WTC11 (cell line): ENCODE measurements around the gene EXOSC5. TPM values are rescaled to one million over a fixed set of nuclear protein-coding genes. Genes with fewer than 3 reads are reported as not detected.

Experiments
- ATAC-seq: fragments of 200-7000 bp; cut with Tn5 transposase; 2 replicates; pipeline ENCODE4 v1.10.0; 2021; ENCODE audit warnings: mild to moderate bottlenecking, moderate library complexity
- CTCF ChIA-PET: fragments of 300-600 bp; sonication (Branson Sonifier 250); formaldehyde crosslinking; loops from one replicate; lab custom pipeline; 2021; ENCODE audit warnings: antibody characterized with exemption; lab: Charles Lee
- POLR2A ChIA-PET: fragments of 350-600 bp; sonication (Branson Sonifier 250); formaldehyde crosslinking; loops from one replicate; lab custom pipeline; 2021; ENCODE audit warnings: antibody characterized with exemption; lab: Charles Lee
- DNase-seq: peaks from one replicate; pipeline ENCODE4 v3.0.0; 2021; ENCODE audit warnings: low spot score
- H3K27ac Mint-ChIP-seq: 2 replicates; pipeline ENCODE4 v1.8.0; 2021; ENCODE audit warnings: mixed read lengths
- H3K27me3 Mint-ChIP-seq: 2 replicates; pipeline ENCODE4 v1.8.0; 2021; ENCODE audit warnings: low read depth, mild to moderate bottlenecking, moderate library complexity, mixed read lengths
- H3K36me3 Mint-ChIP-seq: 2 replicates; pipeline ENCODE4 v1.8.0; 2021; ENCODE audit warnings: mixed read lengths
- H3K4me1 Mint-ChIP-seq: 2 replicates; pipeline ENCODE4 v1.8.0; 2022; ENCODE audit warnings: mixed read lengths
- H3K4me3 Mint-ChIP-seq: 2 replicates; pipeline ENCODE4 v1.8.0; 2021; ENCODE audit warnings: mild to moderate bottlenecking, moderate library complexity, mixed read lengths
- H3K9me3 Mint-ChIP-seq: 2 replicates; pipeline ENCODE4 v1.8.0; 2021; ENCODE audit warnings: mixed read lengths
- FOXP1 ChIP-seq: sonication (generic); formaldehyde crosslinking; IDR thresholded peaks from 2 replicates; pipeline ENCODE4 v1.8.0; 2022; ENCODE audit warnings: missing genetic modification reagents, mild to moderate bottlenecking, moderate library complexity, borderline replicate concordance
- GABPB1 ChIP-seq: sonication (generic); formaldehyde crosslinking; IDR thresholded peaks from 2 replicates; pipeline ENCODE4 v1.8.1; 2023; ENCODE audit warnings: mild to moderate bottlenecking, missing genetic modification reagents
- MXD4 ChIP-seq: fragments of 250-450 bp; sonication (Bioruptor Pico); IDR thresholded peaks from 2 replicates; pipeline ENCODE4 v1.8.0; 2021; ENCODE audit warnings: mild to moderate bottlenecking, moderate library complexity, borderline replicate concordance
- MYBL2 ChIP-seq: sonication (generic); formaldehyde crosslinking; IDR thresholded peaks from 2 replicates; pipeline ENCODE4 v1.8.1; 2023; ENCODE audit warnings: mild to moderate bottlenecking, moderate library complexity, missing genetic modification reagents
- NFYB ChIP-seq: sonication (generic); formaldehyde crosslinking; conservative IDR thresholded peaks from 2 replicates; pipeline ENCODE4 v1.8.0; 2022; ENCODE audit warnings: low read depth, missing genetic modification reagents
- ZBTB21 ChIP-seq: sonication (generic); formaldehyde crosslinking; IDR thresholded peaks from 2 replicates; pipeline ENCODE4 v1.8.1; 2023; ENCODE audit warnings: mild to moderate bottlenecking, missing genetic modification reagents, borderline replicate concordance
- total RNA-seq: library from RNA; stranded (reverse); gene quantifications from 3 replicates; pipeline ENCODE4 v1.2.3, GENCODE V29; 2021
- TF ChIP-seq, protein P1 (sequence below): fragments of 250-450 bp; sonication (Bioruptor Pico); IDR thresholded peaks from 2 replicates; pipeline ENCODE4 v1.9.0; 2021; ENCODE audit warnings: mild to moderate bottlenecking
- TF ChIP-seq, protein P2 (sequence below): sonication (generic); formaldehyde crosslinking; IDR thresholded peaks from 2 replicates; pipeline ENCODE4 v1.8.1; 2022; ENCODE audit warnings: mild to moderate bottlenecking, moderate library complexity, missing genetic modification reagents
- TF ChIP-seq, protein P3 (sequence below): sonication (generic); formaldehyde crosslinking; IDR thresholded peaks from 2 replicates; pipeline ENCODE4 v1.8.1; 2023; ENCODE audit warnings: mild to moderate bottlenecking, missing genetic modification reagents, moderate library complexity
- TF ChIP-seq, protein P4 (sequence below): sonication (generic); formaldehyde crosslinking; IDR thresholded peaks from 2 replicates; pipeline ENCODE4 v1.8.0; 2023; ENCODE audit warnings: mild to moderate bottlenecking, missing genetic modification reagents
- TF ChIP-seq, protein P5 (sequence below): sonication (generic); formaldehyde crosslinking; IDR thresholded peaks from 2 replicates; pipeline ENCODE4 v1.8.1; 2023; ENCODE audit warnings: mild to moderate bottlenecking, moderate library complexity, missing genetic modification reagents
- TF ChIP-seq, protein P6 (sequence below): fragments of 250-450 bp; sonication (Bioruptor Pico); IDR thresholded peaks from 2 replicates; pipeline ENCODE4 v2.1.2; 2022; ENCODE audit warnings: mild to moderate bottlenecking, moderate library complexity
- TF ChIP-seq, protein P7 (sequence below): sonication (generic); formaldehyde crosslinking; IDR thresholded peaks from 2 replicates; pipeline ENCODE4 v1.8.1; 2023; ENCODE audit warnings: mild to moderate bottlenecking, missing genetic modification reagents, borderline replicate concordance
- TF ChIP-seq, protein P8 (sequence below): fragments of 250-450 bp; sonication (Bioruptor Pico); IDR thresholded peaks from 2 replicates; pipeline ENCODE4 v1.9.0; 2021; ENCODE audit warnings: mild to moderate bottlenecking

Gene EXOSC5
- total RNA-seq, 1 experiment from 2014 or later = 56.4 TPM

DNA sequence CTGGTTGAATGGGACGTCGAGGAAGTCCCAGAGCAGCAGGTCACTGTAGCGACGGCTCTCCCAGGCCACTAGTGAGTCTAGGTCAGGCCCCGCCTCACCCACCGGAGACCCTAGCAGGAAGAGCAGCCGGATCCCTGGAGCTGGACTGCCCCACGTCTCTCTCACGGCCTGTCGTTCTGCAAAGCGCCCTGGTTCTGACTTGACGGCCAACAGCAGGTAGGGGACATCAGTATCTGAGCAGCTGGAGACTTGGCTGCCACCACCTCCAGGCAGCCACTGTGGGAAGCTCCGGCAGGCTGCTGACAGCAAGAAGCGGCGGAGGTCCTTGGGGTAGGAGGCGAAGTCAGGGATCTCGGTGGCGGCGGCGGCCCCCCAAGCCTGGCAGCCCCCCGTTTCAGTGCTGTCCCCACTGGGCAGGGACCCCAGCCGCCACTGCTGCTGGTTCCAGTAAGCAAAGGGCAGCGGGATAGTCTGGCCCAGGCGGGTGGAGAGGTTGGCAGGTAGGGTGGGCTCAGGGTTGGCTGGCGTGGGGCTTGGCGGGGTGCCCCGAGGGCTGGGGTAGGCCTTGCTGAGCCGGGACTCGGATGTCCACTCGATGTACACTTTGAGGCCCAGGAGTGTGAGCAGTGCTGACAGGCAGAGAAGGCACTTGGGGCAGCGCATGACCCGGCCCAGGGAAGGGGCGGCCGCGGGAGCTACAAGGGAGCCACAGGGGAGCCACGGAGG lies 29.1 kb upstream of the EXOSC5 start:
- ChIA-PET CTCF (interaction anchor here (0.7 to 3.9 kb wide), 12 partner anchors 13 to 571 kb away, joined by 3 to 40 read pairs (median 7); partner anchors contain the start of genes B9D2 and DMAC2), POLR2A (interaction anchor here (0.6 to 4.2 kb wide), 4 partner anchors 13 to 50 kb away, joined by 5 to 31 read pairs (median 8); partner anchors contain the start of genes DMAC2 and TMEM91)
- H3K27ac Mint-ChIP-seq = no peak overlapping the region
- no peak for DNase-seq
- no peaks in the 10 kb centered on the region for H3K9me3 Mint-ChIP-seq
- H3K27me3 Mint-ChIP-seq = no peaks in the 10 kb centered on the region
- peaks cover 3% of the 10 kb centered on the region for H3K36me3 Mint-ChIP-seq
- H3K4me1 Mint-ChIP-seq = peaks cover 21% of the 10 kb centered on the region
- H3K4me3 Mint-ChIP-seq = 0 out of 2 replicates have a peak overlapping the region, but pooled peaks have one; percentile 84
- ATAC-seq = no peak
- TF ChIP-seq, protein P1, sequence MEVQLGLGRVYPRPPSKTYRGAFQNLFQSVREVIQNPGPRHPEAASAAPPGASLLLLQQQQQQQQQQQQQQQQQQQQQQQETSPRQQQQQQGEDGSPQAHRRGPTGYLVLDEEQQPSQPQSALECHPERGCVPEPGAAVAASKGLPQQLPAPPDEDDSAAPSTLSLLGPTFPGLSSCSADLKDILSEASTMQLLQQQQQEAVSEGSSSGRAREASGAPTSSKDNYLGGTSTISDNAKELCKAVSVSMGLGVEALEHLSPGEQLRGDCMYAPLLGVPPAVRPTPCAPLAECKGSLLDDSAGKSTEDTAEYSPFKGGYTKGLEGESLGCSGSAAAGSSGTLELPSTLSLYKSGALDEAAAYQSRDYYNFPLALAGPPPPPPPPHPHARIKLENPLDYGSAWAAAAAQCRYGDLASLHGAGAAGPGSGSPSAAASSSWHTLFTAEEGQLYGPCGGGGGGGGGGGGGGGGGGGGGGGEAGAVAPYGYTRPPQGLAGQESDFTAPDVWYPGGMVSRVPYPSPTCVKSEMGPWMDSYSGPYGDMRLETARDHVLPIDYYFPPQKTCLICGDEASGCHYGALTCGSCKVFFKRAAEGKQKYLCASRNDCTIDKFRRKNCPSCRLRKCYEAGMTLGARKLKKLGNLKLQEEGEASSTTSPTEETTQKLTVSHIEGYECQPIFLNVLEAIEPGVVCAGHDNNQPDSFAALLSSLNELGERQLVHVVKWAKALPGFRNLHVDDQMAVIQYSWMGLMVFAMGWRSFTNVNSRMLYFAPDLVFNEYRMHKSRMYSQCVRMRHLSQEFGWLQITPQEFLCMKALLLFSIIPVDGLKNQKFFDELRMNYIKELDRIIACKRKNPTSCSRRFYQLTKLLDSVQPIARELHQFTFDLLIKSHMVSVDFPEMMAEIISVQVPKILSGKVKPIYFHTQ = no peak
- TF ChIP-seq FOXP1 (CRISPR knock-in tag) (0 out of 2 replicates have a peak, but pooled peaks have one; percentile 11), MYBL2 (no peak)

DNA sequence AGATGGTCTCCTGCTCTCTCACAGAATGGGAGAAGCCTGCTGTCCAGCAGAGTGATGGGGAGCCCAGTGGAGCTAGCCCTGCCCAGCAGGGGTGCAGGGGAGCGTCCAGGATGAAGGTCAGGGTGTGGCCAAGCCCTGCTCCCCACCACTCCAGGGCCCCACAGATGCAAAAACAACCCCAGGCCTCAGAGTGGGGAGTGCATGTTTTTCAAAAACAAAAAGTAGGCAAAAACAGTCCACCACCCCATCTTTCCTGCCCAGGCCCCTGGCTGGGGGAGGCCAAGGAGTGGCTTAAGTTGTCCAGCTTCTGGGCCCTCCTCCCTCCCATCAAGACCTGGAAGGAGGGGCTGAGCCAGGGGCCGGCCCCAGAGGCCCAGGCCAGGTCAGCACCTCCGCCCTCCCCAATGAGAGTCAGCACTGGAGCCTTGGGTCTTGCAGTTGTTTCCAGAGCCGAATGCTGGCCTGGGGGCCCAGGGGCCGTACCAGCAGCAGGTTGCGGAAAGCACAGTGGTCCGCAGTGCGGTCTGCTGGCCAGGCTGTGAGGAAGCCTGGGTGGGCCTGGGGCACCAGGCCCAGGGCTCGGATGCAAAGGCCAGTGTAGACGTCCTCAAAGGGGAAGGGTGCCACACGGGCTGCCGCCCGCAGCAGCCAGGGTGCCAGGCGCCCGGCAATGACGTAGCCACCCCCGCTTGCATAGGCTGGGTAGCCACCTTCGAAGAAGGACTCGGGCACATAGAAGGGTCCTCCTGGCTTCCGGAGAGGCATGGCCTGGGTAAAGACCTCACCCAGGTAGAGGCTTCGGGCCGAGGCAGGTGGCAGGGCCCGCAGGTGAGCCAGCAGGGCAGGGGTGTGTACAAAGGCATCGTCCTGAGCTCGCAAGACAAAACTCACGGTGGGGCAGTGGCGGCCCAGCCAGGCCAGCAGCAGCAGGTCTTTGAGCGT lies 28.3 kb upstream of the EXOSC5 start:
- no peak overlapping the region for H3K4me3 Mint-ChIP-seq
- no peak overlapping the region for H3K27ac Mint-ChIP-seq
- H3K36me3 Mint-ChIP-seq = peaks cover 3% of the 10 kb centered on the region; the same call in 1 of the 2 replicates
- ChIA-PET POLR2A (interaction anchor here (4.2 kb wide), 1 partner anchor 14 kb away, joined by 31 read pairs; the partner anchor contains the start of gene DMAC2), CTCF (interaction anchor here (1.5 to 3.9 kb wide), 3 partner anchors 17 to 73 kb away, joined by 6 to 17 read pairs (median 6); no protein-coding TSS in a partner anchor)
- no peaks in the 10 kb centered on the region for H3K27me3 Mint-ChIP-seq
- ATAC-seq = no peak
- H3K4me1 Mint-ChIP-seq = peaks cover 21% of the 10 kb centered on the region
- H3K9me3 Mint-ChIP-seq = no peaks in the 10 kb centered on the region
- DNase-seq = no peak
- TF ChIP-seq ZBTB21 (CRISPR knock-in tag) (no peak), MXD4 (CRISPR knock-in tag) (no peak), FOXP1 (CRISPR knock-in tag) (no peak), GABPB1 (CRISPR knock-in tag) (no peak), NFYB (CRISPR knock-in tag) (no peak)
- TF ChIP-seq, protein P2, sequence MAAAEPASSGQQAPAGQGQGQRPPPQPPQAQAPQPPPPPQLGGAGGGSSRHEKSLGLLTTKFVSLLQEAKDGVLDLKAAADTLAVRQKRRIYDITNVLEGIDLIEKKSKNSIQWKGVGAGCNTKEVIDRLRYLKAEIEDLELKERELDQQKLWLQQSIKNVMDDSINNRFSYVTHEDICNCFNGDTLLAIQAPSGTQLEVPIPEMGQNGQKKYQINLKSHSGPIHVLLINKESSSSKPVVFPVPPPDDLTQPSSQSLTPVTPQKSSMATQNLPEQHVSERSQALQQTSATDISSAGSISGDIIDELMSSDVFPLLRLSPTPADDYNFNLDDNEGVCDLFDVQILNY (CRISPR knock-in tag) = no peak
- TF ChIP-seq, protein P3, sequence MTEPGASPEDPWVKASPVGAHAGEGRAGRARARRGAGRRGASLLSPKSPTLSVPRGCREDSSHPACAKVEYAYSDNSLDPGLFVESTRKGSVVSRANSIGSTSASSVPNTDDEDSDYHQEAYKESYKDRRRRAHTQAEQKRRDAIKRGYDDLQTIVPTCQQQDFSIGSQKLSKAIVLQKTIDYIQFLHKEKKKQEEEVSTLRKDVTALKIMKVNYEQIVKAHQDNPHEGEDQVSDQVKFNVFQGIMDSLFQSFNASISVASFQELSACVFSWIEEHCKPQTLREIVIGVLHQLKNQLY (CRISPR knock-in tag) = no peak
- TF ChIP-seq, protein P4, sequence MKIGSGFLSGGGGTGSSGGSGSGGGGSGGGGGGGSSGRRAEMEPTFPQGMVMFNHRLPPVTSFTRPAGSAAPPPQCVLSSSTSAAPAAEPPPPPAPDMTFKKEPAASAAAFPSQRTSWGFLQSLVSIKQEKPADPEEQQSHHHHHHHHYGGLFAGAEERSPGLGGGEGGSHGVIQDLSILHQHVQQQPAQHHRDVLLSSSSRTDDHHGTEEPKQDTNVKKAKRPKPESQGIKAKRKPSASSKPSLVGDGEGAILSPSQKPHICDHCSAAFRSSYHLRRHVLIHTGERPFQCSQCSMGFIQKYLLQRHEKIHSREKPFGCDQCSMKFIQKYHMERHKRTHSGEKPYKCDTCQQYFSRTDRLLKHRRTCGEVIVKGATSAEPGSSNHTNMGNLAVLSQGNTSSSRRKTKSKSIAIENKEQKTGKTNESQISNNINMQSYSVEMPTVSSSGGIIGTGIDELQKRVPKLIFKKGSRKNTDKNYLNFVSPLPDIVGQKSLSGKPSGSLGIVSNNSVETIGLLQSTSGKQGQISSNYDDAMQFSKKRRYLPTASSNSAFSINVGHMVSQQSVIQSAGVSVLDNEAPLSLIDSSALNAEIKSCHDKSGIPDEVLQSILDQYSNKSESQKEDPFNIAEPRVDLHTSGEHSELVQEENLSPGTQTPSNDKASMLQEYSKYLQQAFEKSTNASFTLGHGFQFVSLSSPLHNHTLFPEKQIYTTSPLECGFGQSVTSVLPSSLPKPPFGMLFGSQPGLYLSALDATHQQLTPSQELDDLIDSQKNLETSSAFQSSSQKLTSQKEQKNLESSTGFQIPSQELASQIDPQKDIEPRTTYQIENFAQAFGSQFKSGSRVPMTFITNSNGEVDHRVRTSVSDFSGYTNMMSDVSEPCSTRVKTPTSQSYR (CRISPR knock-in tag) = no peak
- TF ChIP-seq, protein P5, sequence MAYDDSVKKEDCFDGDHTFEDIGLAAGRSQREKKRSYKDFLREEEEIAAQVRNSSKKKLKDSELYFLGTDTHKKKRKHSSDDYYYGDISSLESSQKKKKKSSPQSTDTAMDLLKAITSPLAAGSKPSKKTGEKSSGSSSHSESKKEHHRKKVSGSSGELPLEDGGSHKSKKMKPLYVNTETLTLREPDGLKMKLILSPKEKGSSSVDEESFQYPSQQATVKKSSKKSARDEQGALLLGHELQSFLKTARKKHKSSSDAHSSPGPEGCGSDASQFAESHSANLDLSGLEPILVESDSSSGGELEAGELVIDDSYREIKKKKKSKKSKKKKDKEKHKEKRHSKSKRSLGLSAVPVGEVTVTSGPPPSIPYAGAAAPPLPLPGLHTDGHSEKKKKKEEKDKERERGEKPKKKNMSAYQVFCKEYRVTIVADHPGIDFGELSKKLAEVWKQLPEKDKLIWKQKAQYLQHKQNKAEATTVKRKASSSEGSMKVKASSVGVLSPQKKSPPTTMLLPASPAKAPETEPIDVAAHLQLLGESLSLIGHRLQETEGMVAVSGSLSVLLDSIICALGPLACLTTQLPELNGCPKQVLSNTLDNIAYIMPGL (CRISPR knock-in tag) = no peak
- TF ChIP-seq, protein P6, sequence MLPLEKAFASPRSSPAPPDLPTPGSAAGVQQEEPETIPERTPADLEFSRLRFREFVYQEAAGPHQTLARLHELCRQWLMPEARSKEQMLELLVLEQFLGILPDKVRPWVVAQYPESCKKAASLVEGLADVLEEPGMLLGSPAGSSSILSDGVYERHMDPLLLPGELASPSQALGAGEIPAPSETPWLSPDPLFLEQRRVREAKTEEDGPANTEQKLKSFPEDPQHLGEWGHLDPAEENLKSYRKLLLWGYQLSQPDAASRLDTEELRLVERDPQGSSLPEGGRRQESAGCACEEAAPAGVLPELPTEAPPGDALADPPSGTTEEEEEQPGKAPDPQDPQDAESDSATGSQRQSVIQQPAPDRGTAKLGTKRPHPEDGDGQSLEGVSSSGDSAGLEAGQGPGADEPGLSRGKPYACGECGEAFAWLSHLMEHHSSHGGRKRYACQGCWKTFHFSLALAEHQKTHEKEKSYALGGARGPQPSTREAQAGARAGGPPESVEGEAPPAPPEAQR (CRISPR knock-in tag) = no peak
- TF ChIP-seq, protein P7, sequence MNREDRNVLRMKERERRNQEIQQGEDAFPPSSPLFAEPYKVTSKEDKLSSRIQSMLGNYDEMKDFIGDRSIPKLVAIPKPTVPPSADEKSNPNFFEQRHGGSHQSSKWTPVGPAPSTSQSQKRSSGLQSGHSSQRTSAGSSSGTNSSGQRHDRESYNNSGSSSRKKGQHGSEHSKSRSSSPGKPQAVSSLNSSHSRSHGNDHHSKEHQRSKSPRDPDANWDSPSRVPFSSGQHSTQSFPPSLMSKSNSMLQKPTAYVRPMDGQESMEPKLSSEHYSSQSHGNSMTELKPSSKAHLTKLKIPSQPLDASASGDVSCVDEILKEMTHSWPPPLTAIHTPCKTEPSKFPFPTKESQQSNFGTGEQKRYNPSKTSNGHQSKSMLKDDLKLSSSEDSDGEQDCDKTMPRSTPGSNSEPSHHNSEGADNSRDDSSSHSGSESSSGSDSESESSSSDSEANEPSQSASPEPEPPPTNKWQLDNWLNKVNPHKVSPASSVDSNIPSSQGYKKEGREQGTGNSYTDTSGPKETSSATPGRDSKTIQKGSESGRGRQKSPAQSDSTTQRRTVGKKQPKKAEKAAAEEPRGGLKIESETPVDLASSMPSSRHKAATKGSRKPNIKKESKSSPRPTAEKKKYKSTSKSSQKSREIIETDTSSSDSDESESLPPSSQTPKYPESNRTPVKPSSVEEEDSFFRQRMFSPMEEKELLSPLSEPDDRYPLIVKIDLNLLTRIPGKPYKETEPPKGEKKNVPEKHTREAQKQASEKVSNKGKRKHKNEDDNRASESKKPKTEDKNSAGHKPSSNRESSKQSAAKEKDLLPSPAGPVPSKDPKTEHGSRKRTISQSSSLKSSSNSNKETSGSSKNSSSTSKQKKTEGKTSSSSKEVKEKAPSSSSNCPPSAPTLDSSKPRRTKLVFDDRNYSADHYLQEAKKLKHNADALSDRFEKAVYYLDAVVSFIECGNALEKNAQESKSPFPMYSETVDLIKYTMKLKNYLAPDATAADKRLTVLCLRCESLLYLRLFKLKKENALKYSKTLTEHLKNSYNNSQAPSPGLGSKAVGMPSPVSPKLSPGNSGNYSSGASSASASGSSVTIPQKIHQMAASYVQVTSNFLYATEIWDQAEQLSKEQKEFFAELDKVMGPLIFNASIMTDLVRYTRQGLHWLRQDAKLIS (CRISPR knock-in tag) = no peak
- TF ChIP-seq, protein P8, sequence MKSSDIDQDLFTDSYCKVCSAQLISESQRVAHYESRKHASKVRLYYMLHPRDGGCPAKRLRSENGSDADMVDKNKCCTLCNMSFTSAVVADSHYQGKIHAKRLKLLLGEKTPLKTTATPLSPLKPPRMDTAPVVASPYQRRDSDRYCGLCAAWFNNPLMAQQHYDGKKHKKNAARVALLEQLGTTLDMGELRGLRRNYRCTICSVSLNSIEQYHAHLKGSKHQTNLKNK (CRISPR knock-in tag) = no peak
